ENCODE data around the gene STK39.
A peak's percentile ranks its signal among the peaks of the same experiment; 100 is the strongest.
"Not testable (repeated sequence)": the region's sequence is repeated elsewhere in the genome, so short reads cannot be mapped to it uniquely, and the experiment has no call there.

Gene STK39

GRCh38 chr2:168247341-168248261 lies at the start of gene STK39:
STK39 (minus strand) TSS chr2:168247595; CDS start chr2:168247435, 160 bp downstream.
- DNase-seq (ENCODE audit: low read depth in 2 of 2) = peak; percentile 54 to 66

DNA sequence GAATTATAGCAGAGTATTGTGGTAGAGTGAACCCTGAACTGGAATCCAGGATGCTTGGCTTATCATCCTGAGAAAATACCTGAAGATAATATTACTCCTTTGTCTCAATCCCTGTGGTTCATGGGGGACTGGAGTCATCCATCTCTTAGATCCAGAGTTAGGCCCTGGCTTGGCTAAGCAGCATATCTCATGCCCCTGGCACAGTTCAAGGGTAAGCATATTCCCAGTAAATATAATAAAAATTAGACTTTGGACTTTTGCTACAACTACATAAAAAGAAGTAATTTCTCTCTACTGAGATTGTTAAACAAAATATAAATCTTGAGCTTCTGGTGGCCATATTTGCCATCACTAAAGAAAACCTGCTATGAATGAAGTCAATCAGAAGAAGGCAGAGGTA lies 47.7 kb upstream of the STK39 start:
- DNase-seq (ENCODE audit: low read depth in 2 of 2) = no peak

- DNase-seq (ENCODE audit: low read depth in 2 of 2) = no peak
Measured at GRCh38 chr2:168294409-168294808, 47.0 kb upstream of the STK39 start.

GRCh38 chr2:168293766-168294165 lies 46.4 kb upstream of the STK39 start:
- no peak for DNase-seq (ENCODE audit: low read depth in 2 of 2)

DNA sequence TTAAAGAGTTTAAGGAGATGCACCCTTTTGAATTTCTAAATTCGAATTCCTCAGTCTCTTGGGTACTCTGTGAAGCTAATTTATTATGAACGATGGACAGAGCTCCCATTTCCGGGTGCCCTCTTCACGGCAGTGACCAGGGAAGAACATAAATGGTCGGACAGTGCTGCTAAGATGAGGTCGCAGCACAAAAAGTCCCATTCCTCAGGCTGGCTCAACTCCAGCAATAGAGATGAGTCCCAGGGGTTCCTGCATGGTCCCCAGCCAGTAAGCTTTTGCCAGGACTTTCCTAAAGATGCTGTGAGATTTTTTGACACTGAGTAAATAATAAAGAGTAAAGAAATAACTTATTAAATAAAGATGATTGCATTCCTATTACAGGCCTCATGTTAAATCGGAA lies 43.0 kb upstream of the STK39 start:
- no peak for DNase-seq (ENCODE audit: low read depth in 2 of 2)

- no peak for DNase-seq (ENCODE audit: low read depth in 2 of 2)
Measured at GRCh38 chr2:168289880-168290279, 42.5 kb upstream of the STK39 start.

- no peak for DNase-seq (ENCODE audit: low read depth in 2 of 2)
Measured at GRCh38 chr2:168286535-168286934, 39.1 kb upstream of the STK39 start.

- DNase-seq (ENCODE audit: low read depth in 2 of 2) = no peak
Measured at GRCh38 chr2:168278424-168278888, 31.1 kb upstream of the STK39 start.

DNA sequence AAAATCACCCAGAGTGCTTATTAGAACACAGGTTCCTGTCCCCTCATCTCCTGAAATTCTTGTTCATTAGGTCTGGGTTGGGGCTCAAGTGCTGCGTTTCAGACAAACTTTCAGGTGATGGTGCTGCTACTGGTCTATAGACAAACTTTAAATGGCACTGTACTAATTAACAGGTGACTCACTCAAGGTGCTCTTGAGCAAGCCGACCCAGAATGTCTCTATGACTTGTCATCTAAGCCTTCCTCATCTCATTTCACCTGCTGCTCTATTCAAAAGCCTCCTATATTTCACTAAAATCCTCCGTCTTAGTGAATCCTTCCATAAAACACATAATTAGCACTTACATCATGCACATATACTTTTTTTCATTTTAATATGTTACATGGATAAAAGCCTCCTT lies 29.9 kb upstream of the STK39 start:
- DNase-seq (ENCODE audit: low read depth in 2 of 2) = no peak

GRCh38 chr2:168272225-168272624 lies 24.8 kb upstream of the STK39 start:
- DNase-seq (ENCODE audit: low read depth in 2 of 2) = no peak

DNA sequence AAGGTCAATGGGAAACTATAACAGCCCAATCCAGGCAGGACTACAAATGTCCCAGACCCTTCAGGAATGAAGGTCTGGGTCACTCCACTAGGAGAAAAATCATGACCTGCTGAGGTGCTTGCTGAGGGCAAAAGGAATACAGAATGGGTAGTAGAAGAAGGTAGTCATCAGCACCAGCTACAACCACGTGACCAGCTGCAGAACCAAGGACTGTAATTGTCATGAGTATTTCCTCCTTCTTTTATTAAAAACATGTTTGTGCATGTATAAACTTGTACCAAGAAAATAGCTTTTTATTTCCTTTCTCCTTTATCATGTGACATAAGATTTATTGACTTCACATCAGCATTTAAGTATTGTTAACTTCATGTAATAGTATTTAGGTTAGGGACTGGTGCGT lies 15.5 kb upstream of the STK39 start:
- not testable (repeated sequence) for DNase-seq (ENCODE audit: low read depth in 2 of 2)

DNA sequence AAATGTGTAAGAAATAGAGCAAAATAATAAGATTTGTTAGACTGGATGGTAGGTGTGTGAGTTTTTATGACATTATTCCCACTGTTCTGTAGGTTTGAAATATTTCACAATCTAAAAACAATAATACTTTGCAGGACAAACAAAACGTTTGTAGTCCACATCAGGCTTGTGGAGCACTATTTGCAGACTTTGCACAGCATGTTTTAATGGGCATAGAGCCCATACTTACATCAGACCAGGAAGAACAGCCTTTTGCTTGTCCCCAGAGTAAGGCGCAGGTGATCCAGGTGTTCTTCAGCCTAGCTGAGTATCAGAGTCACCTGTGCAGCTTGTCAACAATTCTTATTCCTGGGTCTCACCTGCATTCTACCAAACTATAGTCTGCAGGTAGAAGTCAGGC lies 9.1 kb upstream of the STK39 start:
- DNase-seq (ENCODE audit: low read depth in 2 of 2) = no peak

DNA sequence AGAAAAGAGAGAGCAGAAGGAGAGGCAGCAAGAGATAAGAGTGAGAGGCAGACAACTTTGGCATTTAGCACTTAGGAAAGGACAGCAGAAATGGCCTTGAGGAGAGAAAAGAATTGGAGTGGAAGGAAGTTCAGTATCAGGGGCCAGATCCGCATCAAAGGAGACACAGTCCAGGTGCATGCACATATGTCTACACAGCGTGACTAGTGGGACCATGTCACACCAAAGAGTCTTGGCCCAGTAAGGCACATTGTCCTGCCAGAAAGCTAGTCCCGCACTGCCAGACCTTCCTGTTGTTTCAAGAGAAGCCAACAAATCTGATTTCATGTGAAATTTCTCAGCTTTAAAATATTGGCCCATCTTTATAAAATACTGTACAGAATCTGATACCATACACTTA lies 8.5 kb upstream of the STK39 start:
- no peak for DNase-seq (ENCODE audit: low read depth in 2 of 2)

GRCh38 chr2:168255103-168255502 lies 7.7 kb upstream of the STK39 start:
- DNase-seq (ENCODE audit: low read depth in 2 of 2) = no peak

- DNase-seq (ENCODE audit: low read depth in 2 of 2) = no peak
Measured at GRCh38 chr2:168254158-168254935, 7.0 kb upstream of the STK39 start.

DNA sequence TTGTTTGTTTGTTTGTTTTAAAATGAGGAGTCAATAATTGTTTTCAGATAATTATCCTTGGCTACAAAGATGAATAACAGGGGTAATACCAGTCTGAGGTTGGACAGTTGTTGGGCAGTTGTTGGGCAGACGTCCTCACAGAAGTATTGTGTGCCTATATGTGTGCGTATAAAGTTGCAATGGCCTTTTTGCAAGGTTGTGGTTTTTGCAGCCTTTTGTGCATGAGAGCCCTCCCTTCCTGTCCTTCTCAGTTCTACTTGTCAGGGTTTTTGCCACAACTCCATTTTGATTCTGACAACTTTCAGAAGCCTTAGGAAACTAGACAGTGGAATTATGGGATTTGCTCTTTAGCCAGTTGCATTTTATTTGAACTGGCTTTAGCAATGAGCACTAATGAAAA lies 6.0 kb upstream of the STK39 start:
- no peak for DNase-seq (ENCODE audit: low read depth in 2 of 2)

DNA sequence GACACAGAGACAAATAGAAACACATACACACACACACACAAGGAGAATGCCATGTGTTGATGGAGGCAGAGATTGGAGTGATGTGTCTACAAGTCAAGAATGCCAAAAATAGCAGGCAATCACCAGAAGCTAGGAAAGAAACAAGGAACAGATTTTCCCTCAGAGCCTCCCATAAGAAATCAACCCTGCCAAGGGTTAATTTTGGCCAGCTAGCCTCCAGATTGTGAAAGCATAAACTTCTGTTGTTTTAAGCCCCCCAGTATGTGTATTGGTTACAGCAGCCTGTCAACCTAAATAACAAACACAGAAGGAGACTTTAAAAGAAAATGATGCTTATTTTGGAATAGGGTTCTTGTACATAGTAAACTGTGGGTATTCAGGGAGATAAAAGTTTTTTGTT lies 5.6 kb upstream of the STK39 start:
- DNase-seq (ENCODE audit: low read depth in 2 of 2) = no peak

GRCh38 chr2:168246483-168247340 lies 683 bp downstream of the STK39 start:
- peak; percentile 57 to 58 for DNase-seq (ENCODE audit: low read depth in 2 of 2)

- no peak for DNase-seq (ENCODE audit: low read depth in 2 of 2)
Measured at GRCh38 chr2:168246072-168246482, 1.3 kb downstream of the STK39 start.

GRCh38 chr2:168245074-168245825 lies 2.1 kb downstream of the STK39 start:
- DNase-seq (ENCODE audit: low read depth in 2 of 2) = no peak

DNA sequence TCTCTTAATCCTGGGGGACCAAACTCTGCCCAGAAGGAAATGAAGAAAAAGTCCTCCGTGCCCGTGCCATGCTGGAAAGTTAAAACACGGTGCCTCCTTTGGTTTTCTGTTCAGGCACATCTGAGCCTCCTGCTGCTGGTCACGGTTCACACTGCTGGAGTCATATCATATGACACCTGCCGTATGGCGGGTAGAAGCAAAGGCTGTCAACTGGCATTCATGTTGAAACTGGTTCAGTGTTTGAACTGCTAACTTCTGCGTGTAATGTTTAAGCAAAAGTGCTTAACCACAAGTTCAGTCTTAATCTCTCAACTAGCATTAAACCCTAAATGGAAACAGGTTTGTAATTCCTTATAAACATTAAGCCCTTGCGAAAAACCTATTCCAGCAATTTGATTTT lies 3.1 kb downstream of the STK39 start:
- DNase-seq (ENCODE audit: low read depth in 2 of 2) = peak in 1 of 2 donors; percentile 4
